ENCODE results near the gene EBLN2. TPM values are rescaled to one million over a fixed set of nuclear protein-coding genes. Genes with fewer than 3 reads are reported as not detected.

The EBLN2 gene
- total RNA-seq, 2 donors from 2014 or later, result 4.7 to 6.9 TPM

DNA sequence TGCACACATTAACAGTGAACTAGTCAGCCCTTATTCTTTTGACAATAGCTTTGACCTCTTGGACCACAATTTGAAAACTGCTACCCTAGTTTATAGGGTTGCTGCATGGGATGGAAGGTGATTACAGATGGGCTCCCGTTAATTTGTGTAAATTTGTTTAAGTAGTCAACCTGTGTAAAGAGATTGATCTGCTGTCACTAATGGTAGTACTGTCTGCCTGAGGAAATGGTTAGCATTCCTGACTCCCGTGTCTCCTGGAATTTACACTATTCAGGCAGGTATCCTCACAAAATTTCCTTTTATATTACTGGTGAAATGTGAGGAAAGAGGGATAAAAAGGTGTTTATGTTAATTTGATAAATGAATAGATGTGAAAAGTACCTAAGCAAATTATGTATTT lies 15.3 kb upstream of the EBLN2 start:
- Histone ChIP-seq H3K9me3 (no peaks in the 10 kb centered on the region), H3K4me1 (ENCODE audit: control insufficient read depth in 1 of 2, low read depth in 2 of 2) (peaks cover 9 to 42% of the 10 kb centered on the region in 2 donors), H3K27ac (no peak overlapping the region), H3K36me3 (no peaks in the 10 kb centered on the region), H3K27me3 (replicated peaks; ENCODE audit: insufficient read depth) (no peaks in the 10 kb centered on the region), H3K4me3 (no peak overlapping the region)
- TF ChIP-seq, protein P1, sequence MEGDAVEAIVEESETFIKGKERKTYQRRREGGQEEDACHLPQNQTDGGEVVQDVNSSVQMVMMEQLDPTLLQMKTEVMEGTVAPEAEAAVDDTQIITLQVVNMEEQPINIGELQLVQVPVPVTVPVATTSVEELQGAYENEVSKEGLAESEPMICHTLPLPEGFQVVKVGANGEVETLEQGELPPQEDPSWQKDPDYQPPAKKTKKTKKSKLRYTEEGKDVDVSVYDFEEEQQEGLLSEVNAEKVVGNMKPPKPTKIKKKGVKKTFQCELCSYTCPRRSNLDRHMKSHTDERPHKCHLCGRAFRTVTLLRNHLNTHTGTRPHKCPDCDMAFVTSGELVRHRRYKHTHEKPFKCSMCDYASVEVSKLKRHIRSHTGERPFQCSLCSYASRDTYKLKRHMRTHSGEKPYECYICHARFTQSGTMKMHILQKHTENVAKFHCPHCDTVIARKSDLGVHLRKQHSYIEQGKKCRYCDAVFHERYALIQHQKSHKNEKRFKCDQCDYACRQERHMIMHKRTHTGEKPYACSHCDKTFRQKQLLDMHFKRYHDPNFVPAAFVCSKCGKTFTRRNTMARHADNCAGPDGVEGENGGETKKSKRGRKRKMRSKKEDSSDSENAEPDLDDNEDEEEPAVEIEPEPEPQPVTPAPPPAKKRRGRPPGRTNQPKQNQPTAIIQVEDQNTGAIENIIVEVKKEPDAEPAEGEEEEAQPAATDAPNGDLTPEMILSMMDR (IDR thresholded peaks at IDR 0.05), result no peak
- no peak for DNase-seq (ENCODE audit: low spot score)
- ATAC-seq (ENCODE audit: insufficient number of reproducible peaks, low FRiP score, low read depth), result no peak

DNA sequence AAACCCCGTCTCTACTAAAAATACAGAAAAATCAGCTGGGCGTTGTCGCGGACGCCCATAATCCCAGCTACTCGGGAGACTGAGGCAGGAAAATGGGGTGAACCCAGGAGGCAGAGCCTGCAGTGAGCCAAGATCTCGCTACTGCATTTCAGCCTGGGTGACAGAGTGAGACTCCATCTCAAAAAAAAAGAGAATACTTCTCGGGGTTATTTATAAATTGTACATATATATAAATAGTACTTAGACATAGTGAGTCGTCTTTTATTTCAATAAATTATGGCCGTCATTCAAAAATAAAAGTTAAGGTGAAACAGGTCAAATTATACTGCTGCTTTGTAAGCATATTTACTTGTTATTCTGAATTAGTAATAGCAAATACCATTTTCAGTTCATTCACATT lies 12.1 kb upstream of the EBLN2 start:
- no peak overlapping the region for H3K27ac ChIP-seq
- DNase-seq (ENCODE audit: low spot score) (no peak), ATAC-seq (ENCODE audit: insufficient number of reproducible peaks, low FRiP score, low read depth) (no peak)
- peaks cover 0 to 25% of the 10 kb centered on the region in 2 donors for H3K4me1 ChIP-seq (ENCODE audit: control insufficient read depth in 1 of 2, low read depth in 2 of 2)
- H3K27me3 ChIP-seq (replicated peaks; ENCODE audit: insufficient read depth), result no peaks in the 10 kb centered on the region
- TF ChIP-seq, protein P1 (IDR thresholded peaks at IDR 0.05), result no peak
- no peaks in the 10 kb centered on the region for H3K9me3 ChIP-seq
- no peaks in the 10 kb centered on the region for H3K36me3 ChIP-seq
- H3K4me3 ChIP-seq, result no peak overlapping the region

DNA sequence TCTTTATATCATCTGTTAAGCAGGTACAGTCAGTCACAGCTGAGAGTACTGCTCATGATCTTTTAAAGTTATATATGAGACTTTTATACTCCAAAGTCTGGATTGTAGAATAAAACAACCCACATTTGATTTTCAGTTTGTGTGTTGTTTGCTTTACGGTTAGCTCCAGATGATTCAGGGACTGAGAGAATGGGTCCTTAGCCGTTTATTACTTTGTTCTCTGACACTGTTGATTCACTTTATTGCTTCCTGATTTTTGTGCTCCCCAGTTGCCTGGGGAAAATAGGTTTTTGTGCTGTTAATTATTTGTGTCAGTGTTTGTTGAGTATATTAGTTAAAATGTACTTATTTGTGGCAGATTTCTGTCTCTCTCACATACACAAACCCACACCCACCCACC lies 8.6 kb upstream of the EBLN2 start:
- Histone ChIP-seq H3K27me3 (replicated peaks; ENCODE audit: insufficient read depth) (no peaks in the 10 kb centered on the region), H3K4me1 (ENCODE audit: control insufficient read depth in 1 of 2, low read depth in 2 of 2) (peaks cover 6 to 14% of the 10 kb centered on the region in 2 donors), H3K9me3 (no peaks in the 10 kb centered on the region), H3K36me3 (no peaks in the 10 kb centered on the region), H3K27ac (no peak overlapping the region), H3K4me3 (no peak overlapping the region)
- TF ChIP-seq, protein P1 (IDR thresholded peaks at IDR 0.05), result no peak
- ATAC-seq (ENCODE audit: insufficient number of reproducible peaks, low FRiP score, low read depth) (no peak), DNase-seq (ENCODE audit: low spot score) (no peak)

DNA sequence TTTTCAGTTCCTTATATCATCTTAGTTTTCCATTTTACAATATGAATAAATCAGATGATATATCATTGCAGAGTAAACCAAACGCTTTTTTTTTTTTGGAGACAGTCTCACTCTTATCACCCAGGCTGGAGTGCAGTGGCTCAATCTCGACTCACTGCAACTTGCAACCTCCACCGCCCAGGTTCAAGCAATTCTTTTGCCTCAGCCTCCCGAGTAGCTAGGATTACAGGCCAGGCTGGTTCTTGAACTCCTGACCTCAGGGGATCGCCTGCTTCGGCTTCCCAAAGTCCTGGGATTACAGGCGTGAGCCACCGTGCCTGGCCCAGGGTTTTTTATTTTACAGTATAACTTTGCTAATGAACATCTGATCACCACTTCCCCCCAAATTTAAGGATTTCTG lies 5.9 kb upstream of the EBLN2 start:
- TF ChIP-seq, protein P1 (IDR thresholded peaks at IDR 0.05), result no peak
- Histone ChIP-seq H3K27me3 (replicated peaks; ENCODE audit: insufficient read depth) (no peaks in the 10 kb centered on the region), H3K4me1 (ENCODE audit: control insufficient read depth in 1 of 2, low read depth in 2 of 2) (peaks cover 9 to 14% of the 10 kb centered on the region in 2 donors), H3K27ac (no peak overlapping the region), H3K36me3 (no peaks in the 10 kb centered on the region), H3K4me3 (no peak overlapping the region), H3K9me3 (no peaks in the 10 kb centered on the region)
- ATAC-seq (ENCODE audit: insufficient number of reproducible peaks, low FRiP score, low read depth) (no peak), DNase-seq (ENCODE audit: low spot score) (no peak)

DNA sequence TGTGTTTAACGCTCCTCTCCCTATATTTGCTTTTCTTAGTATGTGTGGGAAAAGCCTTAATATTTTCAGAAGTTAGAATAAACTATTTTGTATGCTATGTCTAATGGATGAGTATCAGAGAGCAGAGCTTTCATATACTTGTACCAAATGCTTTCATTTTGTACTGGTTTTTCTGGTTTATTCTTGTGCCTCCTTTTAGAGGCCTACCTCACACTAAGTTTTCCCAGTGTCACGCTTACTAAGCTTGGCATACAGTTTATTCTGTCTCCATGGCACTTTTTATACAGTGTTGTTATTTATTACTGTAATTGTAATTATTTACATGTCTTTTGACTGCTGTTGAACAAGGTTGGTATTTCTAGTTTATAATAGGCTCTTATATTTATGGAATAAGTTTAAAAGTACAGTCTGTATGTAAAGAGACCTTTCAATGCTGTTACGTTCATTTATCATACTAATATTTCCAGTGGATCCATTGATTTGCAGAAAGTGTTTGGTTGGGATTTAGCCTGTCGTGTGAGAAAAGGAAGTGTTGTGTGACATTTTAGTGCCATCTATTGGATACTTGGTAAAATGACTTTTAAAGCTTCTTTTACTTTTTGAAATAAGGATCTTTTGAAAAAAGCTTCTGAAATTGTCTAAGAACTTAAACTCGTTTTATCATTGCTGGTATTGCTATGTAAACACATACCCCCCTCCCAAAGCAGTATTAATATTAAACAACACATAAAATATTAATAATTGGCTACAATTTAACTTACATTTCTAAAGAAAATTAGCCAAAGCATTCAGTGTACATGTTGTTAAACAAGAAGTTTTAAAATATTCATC lies 5.2 kb upstream of the EBLN2 start:
- ATAC-seq (ENCODE audit: insufficient number of reproducible peaks, low FRiP score, low read depth) (no peak), DNase-seq (ENCODE audit: low spot score) (no peak)
- Histone ChIP-seq H3K9me3 (no peaks in the 10 kb centered on the region), H3K27ac (no peak overlapping the region), H3K27me3 (replicated peaks; ENCODE audit: insufficient read depth) (no peaks in the 10 kb centered on the region), H3K4me3 (no peak overlapping the region), H3K36me3 (no peaks in the 10 kb centered on the region), H3K4me1 (ENCODE audit: control insufficient read depth in 1 of 2, low read depth in 2 of 2) (peaks cover 9 to 14% of the 10 kb centered on the region in 2 donors)
- TF ChIP-seq, protein P1 (IDR thresholded peaks at IDR 0.05), result peak; percentile 48
